ENCODE results near the gene FAM187B.

FAM187B gene

GRCh38 chr19:35211545-35212230, 16.9 kb downstream of the FAM187B start:
- Histone ChIP-seq H3K36me3 (replicated peaks) (no peaks in the 10 kb centered on the region), H3K27ac (no peak overlapping the region), H3K27me3 (replicated peaks) (no peaks in the 10 kb centered on the region), H3K4me3 (ENCODE audit: low read depth, low read length) (no peak overlapping the region)
- in situ Hi-C loops (cut with HindIII; ENCODE audit: low pct_ligation_motif_present, low sequenced_read_pairs): no loop called here
- TF ChIP-seq, protein P1, sequence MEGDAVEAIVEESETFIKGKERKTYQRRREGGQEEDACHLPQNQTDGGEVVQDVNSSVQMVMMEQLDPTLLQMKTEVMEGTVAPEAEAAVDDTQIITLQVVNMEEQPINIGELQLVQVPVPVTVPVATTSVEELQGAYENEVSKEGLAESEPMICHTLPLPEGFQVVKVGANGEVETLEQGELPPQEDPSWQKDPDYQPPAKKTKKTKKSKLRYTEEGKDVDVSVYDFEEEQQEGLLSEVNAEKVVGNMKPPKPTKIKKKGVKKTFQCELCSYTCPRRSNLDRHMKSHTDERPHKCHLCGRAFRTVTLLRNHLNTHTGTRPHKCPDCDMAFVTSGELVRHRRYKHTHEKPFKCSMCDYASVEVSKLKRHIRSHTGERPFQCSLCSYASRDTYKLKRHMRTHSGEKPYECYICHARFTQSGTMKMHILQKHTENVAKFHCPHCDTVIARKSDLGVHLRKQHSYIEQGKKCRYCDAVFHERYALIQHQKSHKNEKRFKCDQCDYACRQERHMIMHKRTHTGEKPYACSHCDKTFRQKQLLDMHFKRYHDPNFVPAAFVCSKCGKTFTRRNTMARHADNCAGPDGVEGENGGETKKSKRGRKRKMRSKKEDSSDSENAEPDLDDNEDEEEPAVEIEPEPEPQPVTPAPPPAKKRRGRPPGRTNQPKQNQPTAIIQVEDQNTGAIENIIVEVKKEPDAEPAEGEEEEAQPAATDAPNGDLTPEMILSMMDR (IDR thresholded peaks at IDR 0.05; ENCODE audit: low read depth, low read length, missing control alignments): no peak
- DNase-seq: no peak

- H3K27me3 ChIP-seq (replicated peaks): no peaks in the 10 kb centered on the region
- DNase-seq: no peak
- no peak overlapping the region for H3K4me3 ChIP-seq (ENCODE audit: low read depth, low read length)
- H3K27ac ChIP-seq: no peak overlapping the region
- in situ Hi-C loops (cut with HindIII; ENCODE audit: low pct_ligation_motif_present, low sequenced_read_pairs): no loop called here
- TF ChIP-seq, protein P1 (IDR thresholded peaks at IDR 0.05; ENCODE audit: low read depth, low read length, missing control alignments): no peak
- no peaks in the 10 kb centered on the region for H3K36me3 ChIP-seq (replicated peaks)
These were observed 18.9 kb downstream of the FAM187B start for GRCh38 chr19:35209646-35210045.

DNA sequence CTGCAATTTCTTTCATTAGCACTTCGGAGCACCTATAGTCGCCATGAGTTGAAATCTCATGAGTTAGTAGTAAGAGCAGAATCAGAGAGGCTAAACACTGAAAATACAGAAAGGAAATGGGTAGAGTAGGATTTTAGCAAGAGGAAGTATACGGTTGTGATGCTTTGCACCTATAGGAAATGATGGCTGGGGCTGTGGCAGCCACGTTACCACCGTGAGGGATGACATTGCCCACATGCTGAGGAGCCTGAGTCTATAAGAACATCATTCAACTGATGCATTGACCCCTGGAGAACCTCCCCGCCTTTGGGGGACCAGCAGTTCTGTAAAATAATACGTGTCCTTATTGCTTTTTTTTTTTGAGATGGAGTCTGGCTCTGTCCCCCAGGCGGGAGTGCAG, 20.4 kb downstream of the FAM187B start:
- no peak overlapping the region for H3K4me3 ChIP-seq (ENCODE audit: low read depth, low read length)
- H3K36me3 ChIP-seq (replicated peaks): no peaks in the 10 kb centered on the region
- no peak overlapping the region for H3K27ac ChIP-seq
- in situ Hi-C loops (cut with HindIII; ENCODE audit: low pct_ligation_motif_present, low sequenced_read_pairs): no loop called here
- H3K27me3 ChIP-seq (replicated peaks): no peaks in the 10 kb centered on the region
- TF ChIP-seq, protein P1 (IDR thresholded peaks at IDR 0.05; ENCODE audit: low read depth, low read length, missing control alignments): no peak
- DNase-seq: no peak

GRCh38 chr19:35207391-35207871, 21.1 kb downstream of the FAM187B start:
- Histone ChIP-seq H3K36me3 (replicated peaks) (no peaks in the 10 kb centered on the region), H3K4me3 (ENCODE audit: low read depth, low read length) (no peak overlapping the region), H3K27me3 (replicated peaks) (no peaks in the 10 kb centered on the region), H3K27ac (no peak overlapping the region)
- no peak for DNase-seq
- in situ Hi-C loops (cut with HindIII; ENCODE audit: low pct_ligation_motif_present, low sequenced_read_pairs): no loop called here
- TF ChIP-seq, protein P1 (IDR thresholded peaks at IDR 0.05; ENCODE audit: low read depth, low read length, missing control alignments): no peak

- Histone ChIP-seq H3K27me3 (replicated peaks) (no peaks in the 10 kb centered on the region), H3K27ac (no peak overlapping the region), H3K36me3 (replicated peaks) (no peaks in the 10 kb centered on the region), H3K4me3 (ENCODE audit: low read depth, low read length) (no peak overlapping the region)
- in situ Hi-C loops (cut with HindIII; ENCODE audit: low pct_ligation_motif_present, low sequenced_read_pairs): no loop called here
- TF ChIP-seq, protein P1 (IDR thresholded peaks at IDR 0.05; ENCODE audit: low read depth, low read length, missing control alignments): no peak
- no peak for DNase-seq
These were observed 21.7 kb downstream of the FAM187B start for GRCh38 chr19:35206855-35207254.

DNA sequence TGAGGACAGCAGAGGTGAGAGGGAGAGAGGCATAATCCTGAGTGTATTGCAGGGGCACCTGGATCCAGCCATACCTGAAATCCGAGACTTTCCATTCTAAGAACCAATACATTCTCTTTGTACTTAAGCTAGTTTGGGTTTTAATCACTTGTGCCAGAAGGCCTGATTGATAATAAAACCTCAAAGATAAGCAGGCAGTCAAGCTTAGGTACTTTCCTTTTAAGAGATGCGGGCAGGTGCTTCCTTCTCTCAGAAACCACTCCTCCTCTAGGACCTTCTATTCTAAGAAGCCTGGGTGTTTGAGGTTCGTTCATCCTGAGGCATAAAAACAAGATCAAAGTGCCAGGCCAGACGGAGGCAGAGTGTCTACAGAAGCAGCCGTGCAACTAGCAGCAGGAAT, 22.2 kb downstream of the FAM187B start:
- in situ Hi-C loops (cut with HindIII; ENCODE audit: low pct_ligation_motif_present, low sequenced_read_pairs): no loop called here
- H3K27ac ChIP-seq: no peak overlapping the region
- H3K27me3 ChIP-seq (replicated peaks): no peaks in the 10 kb centered on the region
- H3K36me3 ChIP-seq (replicated peaks): no peaks in the 10 kb centered on the region
- no peak overlapping the region for H3K4me3 ChIP-seq (ENCODE audit: low read depth, low read length)
- TF ChIP-seq, protein P1 (IDR thresholded peaks at IDR 0.05; ENCODE audit: low read depth, low read length, missing control alignments): no peak
- no peak for DNase-seq
